ENCODE measurements around the gene GRM8. TPM values are rescaled to one million over a fixed set of nuclear protein-coding genes. Genes with fewer than 3 reads are reported as not detected.

The GRM8 gene
- total RNA-seq, 1 experiment from 2014 or later: not detected

GRCh38 chr7:127029823-127030222 is 222.9 kb downstream of the GRM8 start:
- H3K9me2 ChIP-seq (replicated peaks; ENCODE audit: low read length): no peaks in the 10 kb centered on the region
- no peak overlapping the region for H3K4me3 ChIP-seq (ENCODE audit: low read length)
- no peak overlapping the region for H3K27ac ChIP-seq (ENCODE audit: low read length)
- H4K20me1 ChIP-seq (ENCODE audit: low read length): no peaks in the 10 kb centered on the region
- intact Hi-C loops (cut with micrococcal nuclease): no loop called here
- H3K27me3 ChIP-seq (ENCODE audit: low read length): no peaks in the 10 kb centered on the region
- CTCF ChIA-PET: no interaction called here
- no peak overlapping the region for H3K4me2 ChIP-seq (ENCODE audit: low read length)
- TF ChIP-seq CTCF (conservative IDR thresholded peaks at IDR 0.05; ENCODE audit: low read depth, low read length): no peak
- no peaks in the 10 kb centered on the region for H3K36me3 ChIP-seq (ENCODE audit: low read depth, low read length)
- H3K79me2 ChIP-seq (ENCODE audit: low read length): no peaks in the 10 kb centered on the region
- H2AFZ ChIP-seq (ENCODE audit: low read length): no peak overlapping the region
- POLR2A ChIA-PET (ENCODE audit: unreplicated experiment): no interaction called here
- BruUV-seq (replicated peaks): no TSS peak
- no peaks in the 10 kb centered on the region for H3K4me1 ChIP-seq (ENCODE audit: insufficient read depth, low read length)
- H3K9ac ChIP-seq (ENCODE audit: low read length): no peak overlapping the region
- ATAC-seq (no peak), DNase-seq (no peak)
- no peaks in the 10 kb centered on the region for H3K9me3 ChIP-seq (ENCODE audit: low read length)
- H3F3A ChIP-seq (ENCODE audit: low read length, unreplicated experiment): no peaks in the 10 kb centered on the region

GRCh38 chr7:127021857-127022256 is 230.9 kb downstream of the GRM8 start:
- Histone ChIP-seq H3K4me3 (ENCODE audit: low read length) (no peak overlapping the region), H3F3A (ENCODE audit: low read length, unreplicated experiment) (no peaks in the 10 kb centered on the region), H4K20me1 (ENCODE audit: low read length) (no peaks in the 10 kb centered on the region), H3K4me1 (ENCODE audit: insufficient read depth, low read length) (no peaks in the 10 kb centered on the region), H2AFZ (ENCODE audit: low read length) (no peak overlapping the region), H3K9ac (ENCODE audit: low read length) (no peak overlapping the region), H3K9me2 (replicated peaks; ENCODE audit: low read length) (no peaks in the 10 kb centered on the region), H3K79me2 (ENCODE audit: low read length) (no peaks in the 10 kb centered on the region), H3K27ac (ENCODE audit: low read length) (no peak overlapping the region), H3K4me2 (ENCODE audit: low read length) (no peak overlapping the region), H3K9me3 (ENCODE audit: low read length) (no peaks in the 10 kb centered on the region), H3K36me3 (ENCODE audit: low read depth, low read length) (no peaks in the 10 kb centered on the region), H3K27me3 (ENCODE audit: low read length) (no peaks in the 10 kb centered on the region)
- POLR2A ChIA-PET (ENCODE audit: unreplicated experiment): no interaction called here
- DNase-seq: no peak
- TF ChIP-seq EZH2 (IDR thresholded peaks at IDR 0.05; ENCODE audit: low read length, unreplicated experiment): no peak
- ATAC-seq: no peak
- CTCF ChIA-PET: no interaction called here
- intact Hi-C loops (cut with micrococcal nuclease): no loop called here
- BruUV-seq (replicated peaks): no TSS peak

- DNase-seq: no peak
- Histone ChIP-seq H3K27ac (ENCODE audit: low read length) (no peak overlapping the region), H3K4me1 (ENCODE audit: insufficient read depth, low read length) (no peaks in the 10 kb centered on the region), H3K4me3 (ENCODE audit: low read length) (no peak overlapping the region), H3K79me2 (ENCODE audit: low read length) (no peaks in the 10 kb centered on the region), H3K27me3 (ENCODE audit: low read length) (no peaks in the 10 kb centered on the region), H3K9me3 (ENCODE audit: low read length) (no peaks in the 10 kb centered on the region), H3K36me3 (ENCODE audit: low read depth, low read length) (no peaks in the 10 kb centered on the region), H2AFZ (ENCODE audit: low read length) (no peak overlapping the region), H3K9me2 (replicated peaks; ENCODE audit: low read length) (no peaks in the 10 kb centered on the region), H4K20me1 (ENCODE audit: low read length) (no peaks in the 10 kb centered on the region), H3K9ac (ENCODE audit: low read length) (no peak overlapping the region), H3F3A (ENCODE audit: low read length, unreplicated experiment) (no peaks in the 10 kb centered on the region), H3K4me2 (ENCODE audit: low read length) (no peak overlapping the region)
- no peak for ATAC-seq
- intact Hi-C loops (cut with micrococcal nuclease): no loop called here
- CTCF ChIA-PET: no interaction called here
- no peak for TF ChIP-seq CTCF (conservative IDR thresholded peaks at IDR 0.05; ENCODE audit: low read depth, low read length)
- TF ChIP-seq EZH2 (IDR thresholded peaks at IDR 0.05; ENCODE audit: low read length, unreplicated experiment): no peak
- TF ChIP-seq EZH2phosphoT487 (IDR thresholded peaks at IDR 0.05; ENCODE audit: borderline replicate concordance, low read length): no peak
- no TSS peak for BruUV-seq (replicated peaks)
- POLR2A ChIA-PET (ENCODE audit: unreplicated experiment): no interaction called here
These were observed 231.6 kb downstream of the GRM8 start for GRCh38 chr7:127021019-127021738.

Data from PC-3 (cell line).